K562 (cell line): ENCODE results near the gene LYAR. TPM values are rescaled to one million over a fixed set of nuclear protein-coding genes. Genes with fewer than 3 reads are reported as not detected.

Source experiments
- BRF2 ChIP-seq: IDR thresholded peaks from 3 replicates; pipeline ENCODE4 v1.6.1; 2011; ENCODE audit warnings: borderline replicate concordance, mild to moderate bottlenecking; ENCODE audit not compliant: insufficient read length, insufficient read depth
- DACH1 ChIP-seq: fragments of 450-650 bp; IDR thresholded peaks from 2 replicates; pipeline ENCODE4 v1.6.1; 2018; ENCODE audit not compliant: partially characterized antibody
- ELF2 ChIP-seq: fragments of 250-450 bp; sonication (Bioruptor Pico); IDR thresholded peaks from 2 replicates; pipeline ENCODE4 v1.5.0; 2021; ENCODE audit warnings: mild to moderate bottlenecking
- FOXA1 ChIP-seq: fragments of 450-650 bp; IDR thresholded peaks from 2 replicates; pipeline ENCODE4 v1.6.1; 2016; ENCODE audit warnings: mild to moderate bottlenecking, borderline replicate concordance
- GTF3C2 ChIP-seq: IDR thresholded peaks from 3 replicates; pipeline ENCODE4 v1.6.1; 2011; ENCODE audit warnings: borderline replicate concordance, mild to moderate bottlenecking, moderate library complexity; ENCODE audit not compliant: insufficient read length; ENCODE audit errors: extremely low read depth
- ILF3 ChIP-seq: fragments of 450-650 bp; IDR thresholded peaks from 2 replicates; pipeline ENCODE4 v1.6.1; 2018; ENCODE audit warnings: antibody characterized with exemption, mild to moderate bottlenecking, moderate library complexity, borderline replicate concordance
- MECOM ChIP-seq: fragments of 250-450 bp; sonication (Bioruptor Pico); IDR thresholded peaks from 2 replicates; pipeline ENCODE4 v1.8.0; 2022; ENCODE audit warnings: inconsistent platforms
- NEUROD1 ChIP-seq: fragments of 150-350 bp; IDR thresholded peaks from 2 replicates; pipeline ENCODE4 v1.6.1; 2014; ENCODE audit warnings: borderline replicate concordance, low read length, low read depth; ENCODE audit not compliant: partially characterized antibody
- OTX1 ChIP-seq: fragments of 450-650 bp; formaldehyde crosslinking; IDR thresholded peaks from 2 replicates; pipeline ENCODE4 v1.4.0; 2022; ENCODE audit warnings: mild to moderate bottlenecking
- POLR2G ChIP-seq: fragments of 200-400 bp; formaldehyde crosslinking; IDR thresholded peaks from 2 replicates; pipeline ENCODE4 v1.6.1; 2017; ENCODE audit warnings: low read depth, mild to moderate bottlenecking, antibody characterized with exemption, low read length, moderate library complexity
- RBM17 ChIP-seq: fragments of 200-400 bp; formaldehyde crosslinking; IDR thresholded peaks from 2 replicates; pipeline ENCODE4 v1.6.1; 2017; ENCODE audit warnings: low read depth, mild to moderate bottlenecking, low read length, borderline replicate concordance
- REST ChIP-seq, 2 experiments: fragments of 450-650 bp; formaldehyde crosslinking in 1 of 2; IDR thresholded peaks; 2 replicates each; pipeline versions ENCODE4 v1.4.0 to v1.6.1; 2014 to 2020; ENCODE audit warnings: mild to moderate bottlenecking in 2 of 2, borderline replicate concordance in 1 of 2, low read depth in 1 of 2
- SAP30 ChIP-seq: fragments of 200-600 bp; sonication (generic); IDR thresholded peaks from 2 replicates; pipeline ENCODE4 v1.6.1; 2012; ENCODE audit warnings: borderline replicate concordance, low read depth, mild to moderate bottlenecking, moderate library complexity, low read length, control low read depth, inconsistent platforms; ENCODE audit not compliant: insufficient read depth, poor library complexity, severe bottlenecking
- ZNF408 ChIP-seq: fragments of 250-450 bp; sonication (Bioruptor Pico); IDR thresholded peaks from 2 replicates; pipeline ENCODE4 v1.4.0; 2020; ENCODE audit warnings: low read depth, mild to moderate bottlenecking, moderate library complexity
- polyA plus RNA-seq, 8 experiments: library from polyadenylated mRNA; depleted of rRNA in 4 of 8; stranded (reverse) in 5 of 8; unstranded in 3 of 8; fragments of >200 nt; fragmentation: Nextera tagmentation in 2 of 8; fragmentation: Illumina TruSeq in 1 of 8; extraction: Ambion mirVana in 2 of 8; extraction: Trizol in 1 of 8; gene quantifications; 2 replicates each; pipeline versions ENCODE4 v1.2.1 to v1.2.3, GENCODE V29; 2011 to 2014; ENCODE audit warnings: inconsistent platforms in 1 of 8, missing spikeins in 1 of 8
- total RNA-seq, 7 experiments: library from RNA; depleted of rRNA in 6 of 7; stranded (reverse); fragments of >200 nt in 6 of 7; fragmentation: Illumina TruSeq in 2 of 7; extraction: Trizol in 2 of 7; gene quantifications; 2 replicates each; pipeline versions ENCODE4 v1.2.1 to v1.2.3, GENCODE V29; 2011 to 2021; ENCODE audit warnings: low replicate concordance in 1 of 7

Gene LYAR
- total and polyA plus RNA-seq, 9 of the 15 experiments (the other 6 are each of a cell fraction or from before 2014, with no cell fraction given): 28.3 to 172 (median 127) TPM

GRCh38 chr4:4248029-4248884, 41.7 kb downstream of the LYAR start, which contains the start of gene TMEM128 (continued):
- no peak for TF ChIP-seq BRF2
- peak; percentile 17 for TF ChIP-seq NEUROD1
- no peak for TF ChIP-seq OTX1 (CRISPR knock-in tag)
- TF ChIP-seq FOXA1: no peak
- no peak for TF ChIP-seq REST (IDR thresholded peaks at IDR 0.05; ENCODE audit: borderline replicate concordance)
- TF ChIP-seq REST (CRISPR knock-in tag; IDR thresholded peaks at IDR 0.05; ENCODE audit: low read depth): no peak
- no peak for TF ChIP-seq ILF3
- no peak for TF ChIP-seq MECOM (CRISPR knock-in tag)
- no peak for TF ChIP-seq RBM17
- TF ChIP-seq POLR2G: peak; percentile 98
- no peak for TF ChIP-seq ZNF408 (CRISPR knock-in tag)
- no peak for TF ChIP-seq GTF3C2
- TF ChIP-seq ELF2 (CRISPR knock-in tag): peak; percentile 88
- peak; percentile 19 for TF ChIP-seq SAP30
- TF ChIP-seq DACH1: peak; percentile 46
